Body of pancreas (tissue), 4 donors: ENCODE measurements around the gene GPRIN3. TPM values are rescaled to one million over a fixed set of nuclear protein-coding genes. Genes with fewer than 3 reads are reported as not detected.

ENCODE experiments used
- ATAC-seq: fragments of 150-250 bp; one replicate; pipeline ENCODE4 v1.9.1; 2016
- DNase-seq, 4 donors: peaks; one replicate each; pipeline ENCODE4 v3.0.0-alpha.2; 2019
- H3K27ac ChIP-seq, 4 donors: fragments of 200-600 bp; sonication (generic); 1 replicate in 3 of 4; 2 replicates in 1 of 4; pipeline versions ENCODE4 v1.5.1 to v1.6.1; 2016 to 2019; ENCODE audit warnings: mild to moderate bottlenecking in 1 of 4, mixed read lengths in 1 of 4, moderate library complexity in 1 of 4
- H3K27me3 ChIP-seq, 2 donors: fragments of 200-600 bp; sonication (generic); one replicate each; pipeline ENCODE4 v1.6.0; 2016; ENCODE audit warnings: mild to moderate bottlenecking in 1 of 2
- H3K36me3 ChIP-seq, 2 donors: fragments of 200-600 bp; sonication (generic); replicated peaks in 1 of 2; 2 replicates each; pipeline ENCODE4 v1.5.1; 2016; ENCODE audit warnings: low read depth in 2 of 2; ENCODE audit not compliant: insufficient read depth in 1 of 2
- H3K4me1 ChIP-seq: fragments of 200-600 bp; sonication (generic); one replicate; pipeline ENCODE4 v1.6.0; 2016
- H3K4me3 ChIP-seq, 2 donors: fragments of 200-600 bp; sonication (generic); 1 replicate in 1 of 2; 2 replicates in 1 of 2; pipeline ENCODE4 v1.5.1; 2016 to 2019
- H3K9me3 ChIP-seq, 3 donors: fragments of 200-600 bp; sonication (generic); 1 replicate in 2 of 3; 2 replicates in 1 of 3; pipeline ENCODE4 v1.5.1; 2016
- CTCF ChIP-seq, 7 experiments: fragments of 450-650 bp in 4 of 7; fragments of 200-600 bp in 3 of 7; sonication (generic) in 3 of 7; IDR thresholded peaks; one replicate each; pipeline ENCODE4 v1.5.1; 2016 to 2019; ENCODE audit warnings: antibody characterized with exemption in 7 of 7
- POLR2A ChIP-seq, 3 donors: fragments of 450-650 bp; IDR thresholded peaks; one replicate each; pipeline ENCODE4 v1.6.1; 2016; ENCODE audit warnings: antibody characterized with exemption in 3 of 3, mild to moderate bottlenecking in 2 of 3
- WGBS, 2 donors: methylation state at CpG; one replicate each; pipeline ENCODE4 v1.1.5; 2017; 5-methylcytosine and 5-hydroxymethylcytosine counted together
- intact Hi-C: fragments of 100-400 bp; cut with DNase I; formaldehyde crosslinking; loops from one replicate; pipeline ENCODE4 v1.15.1; 2023
- total RNA-seq, 2 donors: library from RNA; depleted of rRNA; stranded (reverse); fragments of >200 nt; gene quantifications; one replicate each; pipeline ENCODE4 v1.1.0, GENCODE V29; 2016

GPRIN3 gene
- total RNA-seq, 2 donors from 2014 or later: 5.3 to 9.3 TPM

GRCh38 chr4:89242864-89243732 lies 64.5 kb downstream of the GPRIN3 start:
- H3K4me3 ChIP-seq: no peak overlapping the region
- H3K27ac ChIP-seq: peak overlapping the region; percentile 27 to 67 (median 56)
- no peaks in the 10 kb centered on the region for H3K36me3 ChIP-seq
- peak; percentile 52 for ATAC-seq
- DNase-seq: peak in 2 of 4 donors; percentile 10 to 14
- peaks cover 55% of the 10 kb centered on the region for H3K4me1 ChIP-seq
- no peak for TF ChIP-seq POLR2A (IDR thresholded peaks at IDR 0.05)
- TF ChIP-seq CTCF (IDR thresholded peaks at IDR 0.05): peak in 1 of 7 experiments; percentile 7
- H3K9me3 ChIP-seq: no peaks in the 10 kb centered on the region
- intact Hi-C loops: no loop called here
- H3K27me3 ChIP-seq: no peaks in the 10 kb centered on the region
- 28 to 30% methylated on average over 5 of the region's 5 CpGs for WGBS, 2 donors

- no peak for ATAC-seq
- no peak for TF ChIP-seq POLR2A (IDR thresholded peaks at IDR 0.05)
- TF ChIP-seq CTCF (IDR thresholded peaks at IDR 0.05): no peak
Measured at GRCh38 chr4:89242216-89242615, 65.4 kb downstream of the GPRIN3 start.

GRCh38 chr4:89230271-89230670 lies 77.3 kb downstream of the GPRIN3 start:
- no peaks in the 10 kb centered on the region for H3K27me3 ChIP-seq
- no peaks in the 10 kb centered on the region for H3K9me3 ChIP-seq
- no peak overlapping the region for H3K27ac ChIP-seq
- DNase-seq (no peak), ATAC-seq (no peak)
- no peak overlapping the region for H3K4me3 ChIP-seq
- 92% methylated on average over 3 of the region's 3 CpGs for WGBS, 2 donors
- H3K4me1 ChIP-seq: peaks cover 10% of the 10 kb centered on the region
- TF ChIP-seq POLR2A (IDR thresholded peaks at IDR 0.05) (no peak), CTCF (IDR thresholded peaks at IDR 0.05) (no peak)
- intact Hi-C loops: no loop called here
- H3K36me3 ChIP-seq: no peaks in the 10 kb centered on the region

More at GRCh38 chr4:89242216-89242615, 65.4 kb downstream of the GPRIN3 start:
- H3K27ac ChIP-seq: peak overlapping the region in 1 of 4 donors; percentile 67
- intact Hi-C loops: no loop called here
- 85 to 89% methylated on average over 2 of the region's 2 CpGs for WGBS, 2 donors
- H3K27me3 ChIP-seq: no peaks in the 10 kb centered on the region
- H3K4me3 ChIP-seq: no peak overlapping the region
- DNase-seq: no peak
- H3K36me3 ChIP-seq: no peaks in the 10 kb centered on the region
- no peaks in the 10 kb centered on the region for H3K9me3 ChIP-seq
- peaks cover 47% of the 10 kb centered on the region for H3K4me1 ChIP-seq

GRCh38 chr4:89226665-89227574 lies 80.7 kb downstream of the GPRIN3 start:
- 24 to 29% methylated on average over 9 of the region's 9 CpGs for WGBS, 2 donors
- peak; percentile 92 to 95 (median 94) for DNase-seq
- Histone ChIP-seq H3K27ac (peak overlapping the region in 2 of 4 donors; percentile 39 to 45), H3K27me3 (no peaks in the 10 kb centered on the region), H3K4me1 (peaks cover 10% of the 10 kb centered on the region), H3K36me3 (no peaks in the 10 kb centered on the region), H3K9me3 (no peaks in the 10 kb centered on the region), H3K4me3 (no peak overlapping the region)
- intact Hi-C loops: no loop called here
- TF ChIP-seq POLR2A (IDR thresholded peaks at IDR 0.05): no peak
- peak; percentile 40 to 96 (median 94) for TF ChIP-seq CTCF (IDR thresholded peaks at IDR 0.05)
- peak; percentile 100 for ATAC-seq
